COR-L47 (cell line): ENCODE data around the gene SSPN.

Source experiments
- DNase-seq: peaks from one replicate; lab custom pipeline; 2025; lab: John Stamatoyannopoulos, UW

The SSPN gene

DNA sequence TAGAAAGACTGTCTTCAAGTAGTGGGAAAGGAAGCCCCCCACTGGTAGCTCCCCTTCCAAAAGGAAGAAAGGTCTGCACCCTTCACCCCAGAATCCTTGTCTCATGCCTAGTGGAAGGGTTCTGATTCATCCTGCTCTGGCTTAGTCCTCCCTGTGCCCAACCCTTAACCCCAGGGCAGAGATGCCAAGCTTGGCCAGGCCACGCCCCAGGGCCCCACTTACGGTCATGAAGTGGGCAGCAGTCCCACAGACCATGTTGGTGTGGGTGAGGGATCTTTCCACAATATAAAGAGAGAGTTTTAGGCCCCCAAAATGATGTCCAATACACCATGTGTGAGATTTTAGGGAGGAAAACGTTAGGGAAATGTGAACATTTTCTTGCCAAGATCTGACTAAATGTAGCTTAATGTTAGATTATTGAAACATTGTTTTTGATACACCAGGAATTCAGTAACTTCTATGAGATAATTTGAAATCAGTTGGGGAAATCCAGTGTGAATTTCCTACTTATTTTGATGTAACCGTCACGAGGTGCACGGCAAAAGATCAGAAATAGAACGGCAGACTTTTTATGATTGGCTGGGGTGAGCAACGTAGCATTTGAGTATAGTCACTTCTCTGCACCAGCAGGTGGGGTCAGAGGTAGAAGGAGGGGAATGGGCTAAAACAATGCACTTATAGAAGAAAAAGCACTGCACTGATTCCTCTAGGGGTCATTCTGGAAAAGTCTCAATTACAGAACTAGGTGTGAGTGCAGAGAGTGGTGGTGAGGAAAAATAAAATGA, 8.2 kb upstream of the SSPN start:
- DNase-seq, result no peak

DNA sequence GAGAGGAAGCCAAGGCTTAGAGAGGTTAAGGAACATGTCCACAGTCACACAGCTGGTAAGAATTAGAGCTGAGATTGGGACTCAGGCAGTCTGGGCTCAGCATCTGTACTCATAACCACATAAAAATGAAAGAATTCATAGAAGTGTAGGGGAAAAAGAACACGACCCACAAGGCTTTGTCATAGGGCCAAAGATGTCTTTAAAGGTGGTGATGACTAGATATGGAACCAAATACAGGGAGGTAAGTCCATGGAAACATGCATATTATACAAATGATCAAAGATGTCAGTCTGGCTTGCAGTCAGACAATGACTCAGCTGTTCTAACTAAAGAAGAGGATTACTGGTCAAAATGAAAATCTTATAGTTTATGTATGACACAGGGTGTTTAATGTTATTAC, 7.2 kb upstream of the SSPN start:
- no peak for DNase-seq

DNA sequence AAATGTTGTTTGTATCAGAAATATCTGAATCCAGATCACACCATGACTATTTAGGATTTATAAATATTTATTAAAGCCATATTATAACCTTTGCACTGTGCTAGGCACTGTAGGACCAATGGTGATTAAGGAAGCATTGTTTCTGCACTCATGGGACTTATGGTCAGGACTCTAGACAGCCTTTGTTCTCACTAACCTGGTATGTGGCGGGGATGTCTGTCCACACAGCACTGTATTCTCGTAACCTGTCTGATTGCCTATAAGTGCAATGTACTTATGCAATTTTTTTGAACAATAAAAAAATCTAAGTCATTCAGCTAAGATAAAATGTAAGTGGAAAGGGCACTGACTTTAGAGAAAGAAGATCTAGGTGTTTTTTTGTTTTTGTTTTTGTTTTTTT, 6.7 kb upstream of the SSPN start:
- no peak for DNase-seq

DNA sequence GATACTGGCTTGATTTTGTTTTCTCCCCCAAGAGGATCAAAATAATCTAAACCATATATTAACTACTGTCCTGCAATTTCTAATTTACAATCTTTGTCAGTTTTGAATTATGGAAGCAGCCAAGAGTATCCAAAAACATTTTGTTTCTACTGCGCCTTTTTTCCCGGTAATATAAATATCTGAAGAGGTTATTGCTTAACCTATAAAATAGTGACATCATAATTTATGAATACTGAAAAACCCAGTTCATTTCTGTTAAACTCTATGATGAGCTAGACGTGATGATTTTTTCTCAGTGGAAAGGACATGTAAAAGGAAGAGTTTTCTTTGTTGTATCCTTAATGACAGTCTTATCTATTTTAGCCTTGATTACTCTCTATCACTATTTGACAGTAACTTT, 3.2 kb upstream of the SSPN start:
- no peak for DNase-seq

DNA sequence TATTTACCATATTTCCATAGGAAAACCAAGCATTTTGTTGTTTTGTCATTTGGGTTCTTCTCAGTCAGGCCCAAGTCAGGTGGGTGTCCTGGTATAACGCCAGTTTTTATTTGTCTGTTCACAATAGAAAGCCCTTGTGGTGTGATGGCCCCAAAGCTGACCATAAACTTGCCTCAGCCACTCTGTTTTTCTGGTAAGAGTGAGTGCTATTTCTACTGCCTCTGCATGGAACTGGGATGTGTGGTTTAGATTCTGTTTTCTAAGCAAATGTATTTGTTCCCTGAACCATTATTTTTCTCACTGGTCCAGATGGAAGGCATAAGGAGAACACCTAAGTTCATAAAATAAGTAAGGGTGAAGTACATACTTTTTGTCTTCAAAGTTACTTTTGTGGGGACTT, 1.8 kb upstream of the SSPN start:
- no peak for DNase-seq

DNA sequence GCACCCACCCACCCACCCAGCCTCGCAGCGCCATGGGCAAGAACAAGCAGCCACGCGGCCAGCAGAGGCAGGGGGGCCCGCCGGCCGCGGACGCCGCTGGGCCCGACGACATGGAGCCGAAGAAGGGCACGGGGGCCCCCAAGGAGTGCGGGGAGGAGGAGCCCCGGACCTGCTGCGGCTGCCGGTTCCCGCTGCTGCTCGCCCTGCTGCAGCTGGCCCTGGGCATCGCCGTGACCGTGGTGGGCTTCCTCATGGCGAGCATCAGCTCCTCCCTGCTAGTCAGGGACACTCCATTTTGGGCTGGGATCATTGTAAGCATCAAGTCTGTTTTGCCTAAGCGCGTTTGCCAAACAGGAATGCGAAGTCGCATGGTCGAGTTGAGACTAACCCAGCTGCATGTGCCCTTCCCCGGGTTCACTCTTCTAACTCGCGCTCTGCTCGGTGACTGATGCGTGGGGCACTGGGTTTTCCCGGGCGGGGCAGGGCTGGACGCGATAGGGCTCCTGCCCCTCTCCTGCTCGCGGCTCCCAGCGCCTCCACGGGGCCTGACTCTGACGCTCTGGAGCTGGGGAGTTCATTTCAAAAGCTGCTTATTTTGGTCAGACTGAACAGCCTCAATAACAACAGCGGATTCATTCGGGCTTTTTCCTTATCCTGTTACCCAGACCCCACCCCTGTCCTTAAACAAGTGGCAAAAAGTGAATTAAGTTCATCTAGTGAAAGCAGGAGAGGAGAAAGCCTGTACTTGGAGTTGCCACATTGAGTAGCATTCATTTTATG, 458 bp downstream of the SSPN start:
- DNase-seq, result no peak

DNA sequence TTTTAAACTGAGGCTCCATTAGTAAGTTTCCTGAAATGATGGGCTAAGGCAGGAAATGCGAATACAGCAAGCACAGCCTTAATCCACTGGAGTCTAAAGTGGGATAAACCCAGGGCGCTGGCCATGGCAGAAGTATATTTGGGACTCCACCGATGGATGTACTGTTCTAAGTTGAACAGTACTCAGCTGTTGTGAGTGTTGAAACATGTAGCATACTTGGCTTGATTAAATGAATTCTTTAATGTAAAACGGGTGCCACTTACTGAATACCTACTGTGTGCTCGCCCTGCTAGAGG, 996 bp downstream of the SSPN start:
- no peak for DNase-seq

DNA sequence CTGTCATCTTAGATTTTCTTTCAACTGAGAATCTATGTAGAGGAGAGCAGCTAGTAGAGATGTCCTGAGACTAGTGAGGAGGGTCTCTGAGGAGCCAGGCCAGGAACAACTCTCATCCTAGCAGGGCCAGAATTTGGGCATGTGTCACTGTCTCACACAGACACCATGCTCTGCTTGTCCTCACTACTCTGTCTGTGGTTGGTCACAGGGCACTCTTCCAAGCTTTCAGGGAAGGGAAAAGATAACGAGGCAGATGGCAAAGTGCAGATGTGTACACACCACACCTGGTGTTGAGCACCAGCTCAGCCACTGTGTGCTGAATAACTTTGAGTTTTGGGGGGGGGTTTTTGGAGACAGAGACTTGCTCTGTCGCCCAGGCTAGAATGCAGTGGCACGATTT, 2.5 kb downstream of the SSPN start:
- no peak for DNase-seq

DNA sequence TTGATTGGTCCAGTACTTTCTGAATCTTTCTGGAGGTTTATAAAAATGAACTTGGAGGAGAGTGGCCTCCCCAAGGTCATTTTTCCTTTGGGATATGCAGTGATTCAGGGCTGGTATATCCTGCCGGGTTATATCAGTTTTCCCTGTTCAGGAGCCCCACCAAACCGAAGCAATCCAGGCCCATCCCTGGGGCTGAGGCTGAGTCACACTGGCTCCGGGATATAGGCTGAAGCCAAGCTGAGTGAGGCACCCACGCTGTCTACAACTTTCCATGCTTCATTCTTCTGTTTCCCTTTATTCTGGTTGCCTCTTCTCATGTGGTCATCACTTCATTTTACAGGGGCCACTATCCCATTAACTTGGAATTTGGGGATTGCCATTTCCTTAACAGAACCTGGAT, 3.4 kb downstream of the SSPN start:
- no peak for DNase-seq

DNA sequence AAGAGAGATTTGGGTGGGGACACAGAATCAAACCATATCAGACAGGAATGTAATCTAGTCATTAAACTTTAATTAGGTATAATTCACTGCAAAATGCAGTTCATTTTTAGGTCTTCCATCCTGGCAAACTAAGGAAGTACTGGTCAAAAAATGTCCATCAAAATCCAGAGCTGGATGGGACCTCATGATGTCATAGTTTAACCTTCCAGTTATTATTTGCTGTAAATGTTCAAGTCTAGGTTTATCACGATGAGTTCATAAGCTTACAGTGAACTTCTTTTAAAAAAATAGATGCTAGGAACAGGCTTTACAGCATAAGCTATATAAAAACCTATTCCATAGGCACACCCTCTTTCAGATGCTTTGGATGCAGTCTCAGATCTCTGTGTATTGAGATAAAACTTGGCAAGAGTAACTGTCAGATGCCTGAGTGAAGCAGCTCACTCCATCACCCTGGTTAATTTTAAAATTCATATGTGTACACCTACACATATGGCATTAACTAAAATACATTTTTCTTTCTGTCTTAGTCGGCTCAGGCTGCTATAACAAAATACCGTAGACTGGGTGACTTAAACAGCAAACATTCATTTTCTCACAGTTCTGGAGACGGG, 7.9 kb downstream of the SSPN start:
- DNase-seq, result no peak

DNA sequence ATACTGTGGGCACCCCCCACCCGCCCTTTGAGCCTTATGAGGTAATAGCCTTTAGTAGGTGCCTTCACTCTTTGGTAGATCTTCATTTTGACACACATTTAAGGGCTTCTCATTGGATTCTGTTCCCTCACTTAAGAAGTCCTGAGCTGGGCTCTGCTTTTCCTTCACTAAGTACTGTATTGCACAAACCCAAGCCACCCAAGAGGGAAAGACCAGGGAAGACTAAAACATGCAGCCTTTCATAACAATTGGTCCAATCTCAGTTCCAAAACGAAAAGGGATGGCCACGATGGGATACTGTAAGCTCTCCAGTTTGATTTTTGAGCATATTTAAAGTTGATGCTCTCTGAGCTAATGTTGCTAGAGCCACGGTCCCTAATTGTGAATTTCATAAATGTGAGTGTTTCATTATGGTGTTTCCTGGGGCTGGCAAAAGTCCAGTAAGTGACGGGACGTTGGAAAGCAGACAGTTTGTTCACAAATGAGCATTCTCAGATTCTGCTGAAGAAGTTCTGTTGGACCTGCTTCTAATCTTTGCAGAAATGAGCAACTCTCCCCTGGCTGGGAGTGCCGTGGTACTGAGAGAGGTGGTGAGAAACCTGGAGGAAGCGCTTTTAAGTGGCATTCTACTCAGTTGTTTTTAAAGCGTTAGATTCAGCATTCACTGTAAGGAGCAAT, 9.4 kb downstream of the SSPN start:
- no peak for DNase-seq

DNA sequence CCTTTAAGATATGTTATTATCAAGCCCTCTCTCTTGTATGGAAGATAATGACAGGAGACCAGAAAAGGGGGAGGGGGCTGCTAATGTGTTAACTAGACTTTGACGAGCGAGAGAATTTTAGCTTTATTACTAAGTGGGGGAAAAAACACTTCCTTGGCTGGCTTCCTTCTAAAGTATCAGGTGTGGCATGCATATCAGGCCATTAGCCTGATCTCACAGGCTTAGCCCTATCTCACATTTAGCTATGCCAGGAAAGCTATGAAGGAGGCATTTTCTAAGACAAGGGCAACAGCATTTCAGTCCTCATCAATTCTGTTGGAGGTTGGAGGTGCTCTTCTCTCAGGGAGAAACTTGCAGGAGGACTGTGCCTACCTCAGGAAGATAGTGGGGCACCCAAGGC, 9.9 kb downstream of the SSPN start:
- no peak for DNase-seq

DNA sequence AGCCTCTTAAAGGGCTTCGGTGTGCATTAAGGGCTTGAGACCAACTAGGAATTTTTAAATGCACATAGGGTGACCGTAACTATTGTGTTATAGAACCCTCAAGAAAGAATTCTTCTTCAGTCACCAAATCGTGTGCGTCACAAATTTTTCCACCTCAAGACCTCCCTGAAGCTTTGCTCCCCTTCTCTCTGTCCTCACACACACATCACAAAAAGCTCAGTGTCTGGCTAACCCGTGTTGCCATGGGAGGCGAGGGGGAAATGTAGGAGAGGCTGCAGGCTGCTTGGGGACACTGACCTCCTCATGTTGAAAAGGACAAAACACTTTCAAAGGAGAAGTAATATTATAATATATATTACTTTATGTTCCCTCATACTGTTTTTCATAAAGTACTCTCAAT, 10.6 kb downstream of the SSPN start:
- no peak for DNase-seq

DNA sequence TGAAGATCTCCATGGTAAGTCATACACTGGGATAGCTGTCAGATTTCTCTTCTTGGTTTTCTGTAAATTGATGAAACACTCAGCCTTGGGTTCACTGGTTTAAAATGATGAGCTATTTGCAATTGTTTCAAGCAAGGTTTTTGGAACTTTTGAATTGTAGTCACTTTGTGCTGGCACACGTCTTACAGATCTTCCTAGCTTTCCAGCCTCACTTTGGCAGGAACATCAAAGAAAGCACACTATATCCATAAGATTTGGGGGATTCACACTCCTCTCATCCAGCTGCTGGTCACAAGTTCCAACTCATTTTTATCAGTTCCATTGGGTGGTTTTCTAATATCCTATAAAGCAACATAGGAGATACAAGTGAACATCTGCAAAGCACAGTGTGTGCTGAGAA, 16.0 kb downstream of the SSPN start:
- DNase-seq, result no peak

DNA sequence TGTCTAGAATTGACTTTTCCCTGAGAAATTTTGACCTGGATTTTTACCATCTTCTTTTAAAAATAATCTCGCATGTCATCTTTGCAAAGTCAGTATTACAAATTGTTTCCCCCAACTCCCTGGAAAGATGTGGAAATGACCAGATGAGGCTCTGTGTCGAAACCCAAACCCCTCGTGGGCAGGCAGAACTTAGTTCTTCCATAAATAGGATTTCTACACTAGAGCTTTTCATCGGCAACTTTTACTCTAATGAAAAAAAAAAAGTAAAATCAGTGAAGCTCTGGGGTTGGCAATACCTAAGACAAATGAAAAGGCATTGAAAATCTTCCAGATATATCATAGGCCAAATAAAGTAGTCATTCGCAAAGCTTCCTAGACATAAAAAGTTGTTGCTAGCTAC, 17.0 kb downstream of the SSPN start:
- no peak for DNase-seq

DNA sequence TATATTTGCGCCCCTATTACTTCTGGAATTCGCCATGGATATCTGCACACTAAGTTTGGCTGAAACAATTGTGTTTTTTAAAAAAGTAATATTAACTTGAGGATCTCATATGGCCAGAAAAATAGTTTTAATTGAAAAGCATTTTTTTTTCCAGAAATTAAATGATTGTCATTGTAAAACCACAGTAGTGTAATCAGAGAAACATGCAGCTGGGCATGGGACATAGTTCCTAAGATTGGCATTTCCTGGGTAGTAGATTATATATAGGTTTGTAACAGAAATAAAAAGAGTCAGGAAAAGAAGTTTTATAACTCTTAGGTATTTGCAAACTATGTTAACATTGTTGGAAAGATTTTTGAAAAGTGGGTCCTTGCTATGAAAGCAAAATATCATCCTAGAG, 17.6 kb downstream of the SSPN start:
- DNase-seq, result no peak

DNA sequence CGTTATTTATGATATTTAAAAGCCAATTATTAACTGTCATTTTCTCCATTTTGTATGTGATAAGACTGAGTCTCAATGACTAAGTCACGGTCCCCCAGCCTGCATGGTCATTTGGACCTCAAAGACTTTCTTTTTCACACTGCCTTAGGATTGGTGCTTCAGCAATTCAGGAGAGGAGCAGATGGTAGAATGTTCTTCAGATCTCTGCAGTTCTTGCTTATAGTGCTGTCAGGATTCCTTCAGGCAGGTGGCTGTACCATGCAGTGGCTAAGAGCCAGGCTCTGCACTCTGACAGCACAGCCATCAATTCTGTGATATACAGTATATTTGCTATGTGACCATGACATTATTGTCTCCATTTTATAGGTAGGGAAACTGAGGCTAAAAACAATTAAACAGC, 18.7 kb downstream of the SSPN start:
- no peak for DNase-seq

DNA sequence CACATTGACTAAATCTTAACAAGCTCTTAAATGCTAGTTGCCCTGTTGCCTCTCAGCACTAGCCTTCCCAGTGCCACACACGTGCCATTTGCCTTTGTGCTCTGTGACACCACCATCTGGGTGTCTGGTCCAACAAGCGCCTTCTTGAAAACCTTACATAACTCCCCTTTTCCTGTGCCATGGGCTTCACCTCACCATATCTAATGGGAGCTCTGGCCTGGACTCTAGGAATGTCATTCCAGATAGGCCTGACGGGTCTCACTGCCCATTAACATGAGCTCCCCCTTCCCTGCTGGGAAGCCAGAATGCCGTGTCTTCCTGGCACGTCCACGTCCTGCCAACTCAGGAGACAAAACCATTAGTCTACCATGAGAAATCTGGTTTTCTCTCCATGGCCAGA, 24.4 kb downstream of the SSPN start:
- no peak for DNase-seq

DNA sequence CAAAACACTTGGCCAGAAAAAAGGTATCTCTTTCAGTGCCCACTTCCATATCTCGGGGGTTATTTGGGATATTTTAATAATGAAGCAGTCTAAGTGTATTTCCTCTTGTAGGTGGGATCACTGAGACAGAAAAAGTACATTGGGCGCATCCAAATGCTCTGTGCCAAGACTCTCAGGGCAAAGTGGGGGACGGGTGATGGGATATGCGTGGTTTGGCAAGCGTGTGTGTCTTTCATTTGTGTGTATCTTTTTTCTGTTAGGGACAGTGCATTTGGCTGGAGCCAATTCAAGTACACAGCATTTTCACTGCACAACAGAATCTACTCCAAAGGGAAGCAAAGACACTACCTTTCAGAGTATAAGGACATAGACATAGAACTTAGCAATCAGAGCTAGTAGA, 29.3 kb downstream of the SSPN start:
- no peak for DNase-seq

DNA sequence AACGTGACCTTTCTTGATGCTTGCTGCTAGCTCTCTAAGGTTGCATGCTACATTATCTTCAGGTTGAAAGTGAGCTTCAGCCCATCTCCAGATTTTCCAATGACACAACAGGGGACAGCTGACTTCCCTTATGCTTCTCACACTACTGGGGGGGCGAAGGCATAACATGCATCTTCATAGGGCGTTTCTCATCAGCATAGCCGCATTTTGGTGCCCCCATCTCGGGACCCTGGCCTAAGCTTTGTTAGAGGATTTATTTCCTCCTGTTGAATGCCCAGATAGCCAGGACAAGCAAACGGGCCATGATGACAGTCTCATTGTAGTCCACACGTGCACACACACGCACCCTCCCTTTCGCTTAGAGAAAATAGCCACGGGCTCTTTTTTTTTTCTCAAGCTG, 30.7 kb downstream of the SSPN start:
- DNase-seq, result no peak

DNA sequence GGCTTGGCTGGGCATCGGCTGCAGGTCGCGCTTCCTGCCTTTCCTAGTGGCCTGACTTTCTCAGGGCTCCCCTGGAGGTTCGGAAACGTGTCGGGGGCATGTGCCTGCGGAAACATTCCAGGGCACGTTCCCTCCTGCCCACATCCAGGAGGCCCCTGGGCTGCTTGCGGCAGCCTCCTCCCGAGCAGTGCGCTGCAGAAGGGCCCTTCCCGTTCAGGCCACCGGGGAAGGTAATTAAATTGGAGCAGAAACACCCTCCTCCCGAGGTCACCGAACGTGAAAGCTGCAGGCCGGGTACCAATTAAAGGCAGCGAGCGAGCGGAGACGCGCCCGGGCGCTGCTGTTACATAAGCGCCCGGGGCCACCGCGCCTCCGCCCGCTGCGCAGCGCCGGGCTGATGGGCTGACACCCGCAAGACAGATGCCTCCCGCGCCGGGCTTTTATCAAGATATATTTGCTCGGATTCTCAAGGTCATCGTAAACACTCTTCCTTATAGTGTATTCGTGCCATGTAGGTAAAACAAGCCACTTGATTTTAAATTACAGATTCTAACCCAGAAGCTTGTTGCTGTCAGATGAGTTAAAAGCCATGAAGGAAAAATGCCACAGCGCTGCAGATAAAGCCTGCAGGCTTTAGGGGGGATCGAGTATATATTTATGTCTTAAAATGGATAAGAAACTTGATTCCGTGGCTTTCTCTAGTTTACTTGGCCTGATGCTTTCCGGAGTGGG, 31.4 kb downstream of the SSPN start:
- peak; percentile 8 for DNase-seq

DNA sequence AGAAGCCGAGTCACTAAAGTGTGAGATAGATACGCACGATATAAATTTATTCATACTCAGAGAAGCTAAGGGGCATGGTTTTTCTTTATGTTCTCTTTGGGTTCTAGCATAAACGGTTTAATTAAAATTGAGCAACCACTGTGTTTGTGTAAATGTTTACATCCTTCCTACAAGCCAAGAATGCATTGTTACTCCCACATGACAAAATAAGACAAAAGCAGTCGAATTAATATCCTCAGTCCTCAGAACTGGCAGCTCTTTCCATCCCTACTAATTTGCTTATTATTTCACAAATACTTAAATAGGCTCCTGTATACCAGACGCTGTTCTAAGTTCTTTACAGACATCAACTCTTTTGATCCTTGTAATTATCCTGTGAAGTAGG, 32.0 kb downstream of the SSPN start:
- no peak for DNase-seq
